PC-3 (cell line): ENCODE results near the gene MAP3K5.

Experiments
- CTCF ChIP-seq: fragments of 300-600 bp; sonication (generic); conservative IDR thresholded peaks from 2 replicates; pipeline ENCODE4 v1.5.1; 2017; ENCODE audit warnings: antibody characterized with exemption, low read depth, mild to moderate bottlenecking, low read length
- EZH2 ChIP-seq: fragments of 300-600 bp; sonication (generic); IDR thresholded peaks from one replicate; pipeline ENCODE4 v1.6.1; 2017; ENCODE audit warnings: antibody characterized with exemption, mild to moderate bottlenecking, low read length; ENCODE audit not compliant: unreplicated experiment
- EZH2phosphoT487 ChIP-seq: fragments of 300-600 bp; sonication (generic); IDR thresholded peaks from 2 replicates; pipeline ENCODE4 v1.6.1; 2018; ENCODE audit warnings: mild to moderate bottlenecking, antibody characterized with exemption, low read length, borderline replicate concordance

GRCh38 chr6:136564180-136564579 lies 228.1 kb downstream of the MAP3K5 start:
- TF ChIP-seq CTCF (no peak), EZH2 (no peak), EZH2phosphoT487 (no peak)
